ENCODE results near the gene PPP1R14C.

DNA sequence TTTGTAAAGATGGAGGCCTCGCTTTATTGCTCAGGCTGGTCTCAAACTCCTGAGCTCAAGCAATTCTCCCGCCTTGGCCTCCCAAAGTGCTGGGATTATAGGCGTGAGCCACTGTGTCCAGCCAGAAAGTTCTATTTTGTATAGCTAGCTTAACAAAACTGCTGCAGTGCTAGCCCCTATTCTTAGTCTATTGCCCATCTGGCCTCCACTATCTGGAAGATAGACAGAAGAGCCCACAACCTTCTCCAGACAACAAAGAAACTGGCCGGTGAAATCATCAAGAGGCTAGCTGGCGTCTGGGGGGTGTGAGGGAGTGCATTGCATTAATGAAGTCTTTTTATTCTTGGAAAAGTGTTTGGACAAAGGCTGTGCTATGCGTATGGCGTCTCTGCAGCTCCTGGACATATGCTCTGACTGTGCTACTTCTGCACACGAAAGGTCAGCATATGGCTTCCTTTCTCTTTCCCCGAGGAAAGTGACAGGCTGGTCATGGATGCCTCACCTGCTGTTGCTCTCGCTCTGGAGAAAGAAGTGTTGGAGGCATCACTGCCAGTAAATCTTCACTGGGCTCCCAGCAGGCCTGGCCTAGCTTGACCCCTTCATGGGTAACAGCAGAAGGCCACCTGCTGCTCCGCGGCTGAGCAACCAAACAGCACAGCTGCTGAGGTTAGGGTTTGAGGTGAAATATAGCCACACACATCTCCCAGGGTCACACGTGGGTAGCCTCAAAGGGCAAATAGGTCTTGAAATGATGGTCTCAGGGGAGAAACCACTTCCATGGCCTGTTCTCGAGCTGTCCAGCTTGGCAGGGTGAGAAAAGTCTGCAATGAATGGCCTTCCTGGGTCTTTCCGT, 130.8 kb downstream of the PPP1R14C start:
- TF ChIP-seq SNAI2 (CRISPR knock-in tag; IDR thresholded peaks at IDR 0.05): no peak
- no peak for TF ChIP-seq PATZ1 (CRISPR knock-in tag; IDR thresholded peaks at IDR 0.05; ENCODE audit: borderline replicate concordance)
- TF ChIP-seq, protein P1, sequence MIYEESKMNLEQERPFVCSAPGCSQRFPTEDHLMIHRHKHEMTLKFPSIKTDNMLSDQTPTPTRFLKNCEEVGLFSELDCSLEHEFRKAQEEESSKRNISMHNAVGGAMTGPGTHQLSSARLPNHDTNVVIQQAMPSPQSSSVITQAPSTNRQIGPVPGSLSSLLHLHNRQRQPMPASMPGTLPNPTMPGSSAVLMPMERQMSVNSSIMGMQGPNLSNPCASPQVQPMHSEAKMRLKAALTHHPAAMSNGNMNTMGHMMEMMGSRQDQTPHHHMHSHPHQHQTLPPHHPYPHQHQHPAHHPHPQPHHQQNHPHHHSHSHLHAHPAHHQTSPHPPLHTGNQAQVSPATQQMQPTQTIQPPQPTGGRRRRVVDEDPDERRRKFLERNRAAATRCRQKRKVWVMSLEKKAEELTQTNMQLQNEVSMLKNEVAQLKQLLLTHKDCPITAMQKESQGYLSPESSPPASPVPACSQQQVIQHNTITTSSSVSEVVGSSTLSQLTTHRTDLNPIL (CRISPR knock-in tag; IDR thresholded peaks at IDR 0.05; ENCODE audit: low read depth): no peak
- no peak for TF ChIP-seq RARB (CRISPR knock-in tag; IDR thresholded peaks at IDR 0.05)
- TF ChIP-seq TOX (CRISPR knock-in tag; IDR thresholded peaks at IDR 0.05; ENCODE audit: borderline replicate concordance): no peak
- TF ChIP-seq TCF4 (CRISPR knock-in tag; IDR thresholded peaks at IDR 0.05; ENCODE audit: borderline replicate concordance): no peak
